Activated CD8-positive, alpha-beta memory T cell treated with anti-CD3 and anti-CD28 coated beads, Interleukin-2, amount 50 U/mL, for 1 hour (primary cell): ENCODE data around the gene NLRP7.
"Not testable (repeated sequence)": the region's sequence is repeated elsewhere in the genome, so short reads cannot be mapped to it uniquely, and the experiment has no call there.

Experiments used
- DNase-seq: peaks from one replicate; pipeline ENCODE4 v3.0.0-alpha.2; 2020; ENCODE audit errors: extremely low read depth

NLRP7 gene

DNA sequence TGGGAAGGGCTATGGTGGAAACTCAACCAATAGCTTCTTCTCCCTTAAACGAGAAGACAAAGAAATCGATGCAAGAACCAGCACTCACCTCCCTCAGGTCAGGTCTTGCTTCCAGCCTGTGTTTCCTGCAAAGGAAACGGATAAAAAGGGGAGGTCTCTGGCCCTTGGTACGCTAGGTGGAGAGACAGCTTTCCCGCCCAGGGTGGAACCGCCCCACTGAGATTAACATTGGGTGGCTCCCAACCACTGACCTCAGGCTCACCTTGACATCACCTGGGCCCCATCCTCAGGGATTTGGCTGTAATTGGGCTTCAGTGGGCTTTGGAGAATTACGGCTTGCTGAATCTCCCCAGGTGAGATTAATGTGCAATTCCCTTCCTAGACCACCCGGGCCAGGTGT lies at the start of gene NLRP7:
TSS of gene NLRP7 (minus strand) at position 150 of the 400 bp plus-strand sequence.
- DNase-seq, result no peak

GRCh38 chr19:54995561-54995960 lies 48.2 kb upstream of the NLRP7 start:
- no peak for DNase-seq

GRCh38 chr19:54989531-54989930 lies 42.2 kb upstream of the NLRP7 start:
- DNase-seq, result not testable (repeated sequence)

GRCh38 chr19:54982562-54982961 lies 35.2 kb upstream of the NLRP7 start:
- not testable (repeated sequence) for DNase-seq

DNA sequence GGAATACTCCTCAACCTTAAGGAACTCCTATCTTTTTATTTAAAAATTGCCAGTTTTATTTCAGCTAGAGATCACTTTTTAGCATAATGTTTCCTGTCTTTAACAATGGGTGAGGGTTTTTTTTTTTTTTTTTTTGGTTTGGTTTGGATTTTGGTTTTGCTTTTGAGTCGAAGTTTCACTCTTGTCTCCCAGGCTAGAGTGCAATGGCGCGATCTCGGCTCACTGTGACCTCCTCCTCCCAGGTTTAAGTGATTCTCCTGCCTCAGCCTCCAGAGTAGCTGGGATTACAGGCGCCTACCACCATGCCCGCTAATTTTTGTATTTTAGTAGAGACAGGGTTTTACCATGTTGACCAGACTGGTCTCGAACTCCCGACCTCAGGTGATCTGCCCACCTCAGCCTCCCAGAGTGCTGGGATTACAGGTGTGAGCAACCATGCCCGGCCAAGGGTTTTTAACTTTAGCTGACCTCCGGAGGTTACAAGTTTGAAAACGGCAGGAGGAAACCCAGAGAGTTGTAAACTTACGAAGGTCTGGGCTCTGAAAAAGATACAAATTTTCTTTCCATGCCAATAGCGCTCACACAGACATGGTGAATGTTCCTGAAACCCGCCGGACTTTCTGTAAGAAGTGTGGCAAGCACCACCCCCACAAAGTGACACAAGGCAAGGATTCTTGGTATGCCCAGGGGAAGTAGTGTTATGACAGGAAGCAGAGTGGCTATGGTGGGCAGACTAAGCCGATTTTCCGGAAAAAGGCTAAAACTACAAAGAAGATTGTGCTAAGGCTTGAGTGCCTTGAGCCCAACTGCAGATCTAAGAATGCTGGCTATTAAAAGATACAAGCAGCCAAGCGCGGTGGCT lies 26.1 kb upstream of the NLRP7 start:
- not testable (repeated sequence) for DNase-seq

DNA sequence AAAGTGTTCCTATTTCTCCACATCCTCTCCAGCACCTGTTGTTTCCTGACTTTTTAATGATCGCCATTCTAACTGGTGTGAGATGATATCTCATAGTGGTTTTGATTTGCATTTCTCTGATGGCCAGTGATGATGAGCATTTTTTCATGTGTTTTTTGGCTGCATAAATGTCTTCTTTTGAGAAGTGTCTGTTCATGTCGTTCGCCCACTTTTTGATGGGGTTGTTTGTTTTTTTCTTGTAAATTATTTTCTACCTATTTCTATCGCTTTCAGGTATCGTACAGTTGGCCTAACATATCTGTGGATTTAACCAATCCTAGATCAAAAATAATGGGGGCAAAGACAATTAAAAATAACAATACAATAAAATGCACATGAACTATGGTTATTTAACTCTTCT lies 24.1 kb upstream of the NLRP7 start:
- not testable (repeated sequence) for DNase-seq

DNA sequence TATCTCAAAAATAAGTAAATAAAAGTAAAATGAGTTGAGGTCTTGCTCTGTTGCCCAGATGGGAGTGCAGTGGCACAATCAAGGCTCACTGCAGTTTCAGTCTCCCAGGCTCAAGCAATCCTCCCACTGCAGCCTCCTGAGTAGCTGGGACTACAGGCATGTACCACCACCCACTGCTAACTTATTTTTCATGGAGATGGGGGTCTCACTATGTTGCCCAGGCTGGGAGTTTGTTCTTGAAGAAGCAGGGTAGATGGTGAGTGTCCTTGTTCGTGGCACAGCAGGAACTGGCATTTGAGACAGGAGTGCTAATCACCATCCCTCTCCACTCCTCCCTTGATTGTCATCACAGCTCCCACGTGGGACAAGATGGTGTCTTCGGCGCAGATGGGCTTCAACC lies 22.3 kb upstream of the NLRP7 start:
- DNase-seq, result no peak

DNA sequence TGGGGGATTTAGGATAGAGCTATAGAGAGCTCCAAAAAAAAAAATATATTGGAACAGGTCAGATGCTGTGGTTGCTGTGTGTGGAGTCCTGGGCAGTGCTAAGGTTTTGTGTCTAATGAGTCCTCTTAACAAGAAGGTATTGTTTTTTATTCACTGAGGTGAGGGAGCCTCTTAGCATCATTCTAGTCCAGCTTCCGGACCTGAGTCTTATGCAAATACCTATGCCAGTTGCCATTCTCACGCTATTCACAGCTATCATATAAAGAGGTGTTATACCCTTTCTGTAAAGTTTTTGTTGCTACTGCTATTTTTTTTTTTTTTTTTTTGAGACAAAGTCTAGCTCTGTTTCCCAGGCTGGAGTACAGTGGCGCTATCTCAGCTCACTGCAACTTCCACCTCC lies 20.3 kb upstream of the NLRP7 start:
- no peak for DNase-seq

GRCh38 chr19:54965055-54965454 lies 17.7 kb upstream of the NLRP7 start:
- not testable (repeated sequence) for DNase-seq

- no peak for DNase-seq
Measured at GRCh38 chr19:54959840-54960239, 12.5 kb upstream of the NLRP7 start.

DNA sequence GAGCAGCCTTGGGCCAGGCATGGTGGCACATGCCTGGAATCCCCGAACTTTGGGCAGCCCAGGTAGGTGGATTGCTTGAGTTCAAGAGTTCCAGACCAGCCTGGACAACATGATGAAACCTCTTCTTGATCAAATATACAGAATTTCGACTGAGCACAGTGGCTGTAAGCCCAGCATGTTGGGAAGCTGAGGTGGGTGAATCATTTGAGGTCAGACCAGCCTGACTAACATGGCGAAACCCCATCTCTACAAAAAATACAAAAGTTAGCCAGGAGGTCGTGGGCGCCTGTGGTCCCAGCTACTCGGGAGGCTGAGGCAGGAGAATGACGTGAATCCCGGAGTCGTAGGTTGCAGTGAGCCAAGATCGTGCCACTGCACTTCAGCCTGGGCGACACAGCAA lies 8.0 kb upstream of the NLRP7 start:
- DNase-seq, result no peak

DNA sequence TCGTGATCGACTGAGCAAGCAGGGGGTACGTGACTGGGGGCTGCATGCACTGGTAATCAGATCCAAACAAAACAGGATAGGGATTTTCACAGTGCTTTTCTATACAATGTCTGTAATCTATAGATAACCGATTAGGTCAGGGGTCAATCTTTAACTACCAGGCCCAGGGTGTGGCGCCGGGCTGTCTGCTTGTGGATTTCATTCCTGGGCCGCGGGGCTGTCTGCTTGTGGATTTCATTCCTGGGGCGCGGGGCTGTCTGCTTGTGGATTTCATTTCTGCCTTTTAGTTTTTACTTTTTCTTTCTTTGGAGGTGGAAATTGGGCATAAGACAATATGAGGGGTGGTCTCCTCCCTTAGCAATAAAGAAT lies 6.0 kb upstream of the NLRP7 start:
- not testable (repeated sequence) for DNase-seq

DNA sequence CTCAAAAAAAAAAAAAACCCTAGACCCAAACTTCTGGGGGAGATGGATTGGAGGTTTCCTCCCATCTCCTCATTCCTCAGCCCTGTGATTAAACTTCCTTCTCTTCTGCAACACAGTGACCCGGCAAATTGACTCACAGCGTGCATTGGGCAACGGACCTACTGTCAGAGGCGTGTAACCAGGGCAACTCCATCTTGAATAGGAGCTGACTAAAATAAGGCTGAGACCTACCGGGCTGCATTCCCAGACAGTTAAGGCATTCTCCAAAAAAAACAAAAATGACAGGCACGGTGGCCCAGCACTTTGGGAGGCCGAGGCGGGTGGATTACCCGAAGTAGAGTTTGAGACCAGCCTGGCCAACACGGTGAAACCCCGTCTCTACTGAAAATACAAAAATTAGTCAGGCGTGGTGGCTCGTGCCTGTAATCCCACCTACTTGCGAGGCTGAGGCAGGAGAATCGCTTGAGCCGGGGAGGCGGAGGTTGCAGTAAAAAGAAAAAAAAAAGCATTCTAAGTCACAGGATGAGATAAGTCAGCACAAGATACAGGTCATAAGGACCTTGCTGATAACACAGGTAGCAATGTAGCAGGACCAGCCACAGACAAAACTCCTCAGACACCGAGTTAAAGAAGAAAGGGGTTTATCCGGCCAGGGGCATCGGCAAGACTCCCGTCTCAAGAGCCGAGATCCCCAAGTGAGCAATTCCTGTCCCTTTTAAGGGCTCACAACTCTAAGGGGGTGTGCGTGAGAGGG lies 5.4 kb upstream of the NLRP7 start:
- DNase-seq, result no peak

GRCh38 chr19:54950580-54950979 lies 3.2 kb upstream of the NLRP7 start:
- DNase-seq, result not testable (repeated sequence)

DNA sequence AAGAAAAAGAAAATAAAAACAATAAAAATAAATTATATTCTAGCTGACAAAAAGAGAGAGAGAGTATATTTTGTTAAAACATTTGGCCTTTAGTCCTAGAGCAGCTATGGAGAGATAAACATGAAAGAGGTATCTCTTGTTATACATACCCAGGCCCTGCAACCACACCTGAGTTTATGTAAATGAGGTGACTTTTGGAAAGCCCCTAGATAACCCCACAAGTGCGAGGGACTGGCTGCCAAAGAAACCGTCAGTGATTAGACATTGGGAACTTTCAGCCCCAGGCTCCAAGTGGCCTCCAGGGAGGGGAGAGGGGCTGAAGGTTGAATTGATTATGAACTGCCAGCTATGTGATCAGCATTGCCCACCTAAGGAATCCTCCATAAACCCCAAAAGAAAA lies 2.1 kb upstream of the NLRP7 start:
- DNase-seq, result no peak

- DNase-seq, result not testable (repeated sequence)
Measured at GRCh38 chr19:54943772-54944361, 3.5 kb downstream of the NLRP7 start.

- DNase-seq, result not testable (repeated sequence)
Measured at GRCh38 chr19:54939538-54939937, 7.8 kb downstream of the NLRP7 start.

DNA sequence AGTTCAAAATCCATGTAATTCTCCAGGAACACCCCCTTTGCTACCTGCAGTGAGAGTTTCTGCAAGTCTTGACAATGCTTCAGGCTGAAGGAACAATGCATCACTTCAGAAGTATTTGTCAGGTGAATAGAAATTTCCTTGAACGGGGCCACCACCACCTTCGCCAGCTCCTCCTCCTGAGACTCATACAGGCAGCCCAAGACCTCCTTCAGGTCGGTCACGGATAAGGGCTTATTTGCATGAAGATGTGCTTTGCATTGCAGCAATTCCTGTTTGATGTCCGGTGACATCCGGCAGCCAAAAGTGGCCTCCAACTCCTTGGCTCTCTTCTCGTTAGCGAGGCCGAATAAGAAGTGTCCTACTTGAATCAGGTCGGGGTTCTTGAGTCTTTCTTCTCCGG lies 8.4 kb downstream of the NLRP7 start:
- DNase-seq, result no peak

DNA sequence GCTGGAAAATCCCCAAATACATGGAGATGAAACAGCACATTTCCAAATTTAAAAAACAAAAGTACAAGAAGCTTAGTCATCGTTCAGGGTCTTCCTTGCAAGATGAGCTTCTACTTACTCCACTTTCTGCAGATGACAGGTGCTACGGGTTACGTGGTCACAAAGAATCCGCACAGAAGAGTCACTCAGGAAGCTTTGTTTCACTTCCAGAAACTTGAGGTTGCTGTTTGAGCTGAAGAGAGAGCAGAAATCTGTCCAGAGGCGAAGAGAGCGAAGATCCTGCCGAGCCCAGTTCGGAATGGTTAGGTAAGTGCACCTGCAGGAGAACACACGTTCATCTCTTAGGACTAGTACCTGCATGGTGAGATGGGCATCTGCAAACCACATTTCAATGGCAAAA lies 9.4 kb downstream of the NLRP7 start:
- DNase-seq, result no peak

DNA sequence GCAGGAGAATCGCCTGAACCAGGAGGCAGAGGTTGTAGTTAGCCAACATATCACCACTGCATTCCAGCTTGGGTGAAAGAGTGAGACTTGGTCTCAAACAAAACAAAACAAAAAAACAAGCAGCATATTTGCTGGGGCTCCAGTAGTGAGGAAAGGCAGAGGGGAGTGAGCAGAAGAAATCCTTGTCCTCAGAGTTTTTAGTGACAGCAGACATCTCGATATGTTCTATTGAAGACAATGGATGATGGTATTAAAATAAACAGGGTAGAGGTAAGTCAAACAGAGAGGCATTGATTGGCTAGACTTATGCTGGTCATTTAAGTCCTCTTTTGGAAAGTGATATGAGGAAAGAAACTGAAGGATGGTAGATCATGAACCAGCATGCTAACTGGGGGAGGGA lies 19.0 kb downstream of the NLRP7 start:
- no peak for DNase-seq

- no peak for DNase-seq
Measured at GRCh38 chr19:54923276-54923675, 24.1 kb downstream of the NLRP7 start.

DNA sequence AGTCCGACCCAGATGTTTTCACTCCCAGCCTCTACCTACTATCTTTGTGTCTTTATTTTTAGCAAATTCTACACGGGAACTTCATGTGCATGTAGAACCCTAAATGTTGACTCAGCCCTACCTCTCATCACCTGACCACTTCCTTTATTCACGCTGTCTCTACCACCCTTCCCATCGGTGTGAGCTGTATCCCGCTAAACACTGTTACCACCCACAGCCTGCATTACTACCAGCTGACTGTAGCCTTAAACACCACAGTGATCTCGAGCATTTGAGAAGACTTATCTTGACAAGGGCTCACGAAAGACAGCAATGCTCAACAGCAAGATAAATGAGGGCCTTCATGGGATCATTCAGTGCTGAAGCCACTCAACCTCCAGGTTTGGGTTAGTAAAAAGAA lies 26.2 kb downstream of the NLRP7 start:
- no peak for DNase-seq
